GM18498 (cell line): Measurements from ENCODE around the gene IGSF3.
"Not testable (repeated sequence)": the region's sequence is repeated elsewhere in the genome, so short reads cannot be mapped to it uniquely, and the experiment has no call there.

ENCODE experiments used
- ATAC-seq: cut with Tn5 transposase; IDR thresholded peaks from one replicate; pipeline ENCODE4 v1.9.1; 2021; ENCODE audit warnings: mild to moderate bottlenecking, moderate library complexity; ENCODE audit not compliant: unreplicated experiment

The IGSF3 gene

GRCh38 chr1:116580446-116581322 lies 86.8 kb downstream of the IGSF3 start:
- no peak for ATAC-seq

GRCh38 chr1:116579259-116579875 lies 88.2 kb downstream of the IGSF3 start:
- ATAC-seq = no peak

GRCh38 chr1:116578581-116578980 lies 89.0 kb downstream of the IGSF3 start:
- ATAC-seq = no peak

DNA sequence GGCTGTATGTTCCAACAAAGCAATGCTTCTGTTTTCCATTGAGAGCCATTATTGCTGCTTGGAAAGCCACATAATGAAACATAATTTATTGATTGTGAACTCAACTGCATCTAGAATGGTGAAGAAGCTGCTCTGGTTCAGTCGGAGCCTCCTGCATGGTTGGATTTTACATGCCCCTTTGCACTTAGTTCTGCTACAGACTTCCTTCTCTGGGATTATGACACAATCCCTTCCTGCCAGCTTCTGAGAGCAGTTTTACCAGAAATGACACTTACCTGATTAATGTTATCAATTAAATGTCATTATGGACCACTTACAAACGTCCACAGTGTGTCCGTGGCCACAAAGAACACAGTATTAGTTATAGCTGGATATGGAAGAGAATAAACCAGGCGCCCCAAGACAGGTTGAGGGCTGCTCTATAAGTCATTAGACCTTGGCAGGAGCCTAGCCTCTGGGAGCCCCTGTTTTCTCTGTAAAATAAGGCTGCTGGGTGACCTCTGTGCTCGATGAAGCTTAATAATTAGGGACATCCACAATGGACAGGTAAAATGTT lies 89.7 kb downstream of the IGSF3 start:
- no peak for ATAC-seq

GRCh38 chr1:116574581-116575291 lies 92.8 kb downstream of the IGSF3 start:
- no peak for ATAC-seq

DNA sequence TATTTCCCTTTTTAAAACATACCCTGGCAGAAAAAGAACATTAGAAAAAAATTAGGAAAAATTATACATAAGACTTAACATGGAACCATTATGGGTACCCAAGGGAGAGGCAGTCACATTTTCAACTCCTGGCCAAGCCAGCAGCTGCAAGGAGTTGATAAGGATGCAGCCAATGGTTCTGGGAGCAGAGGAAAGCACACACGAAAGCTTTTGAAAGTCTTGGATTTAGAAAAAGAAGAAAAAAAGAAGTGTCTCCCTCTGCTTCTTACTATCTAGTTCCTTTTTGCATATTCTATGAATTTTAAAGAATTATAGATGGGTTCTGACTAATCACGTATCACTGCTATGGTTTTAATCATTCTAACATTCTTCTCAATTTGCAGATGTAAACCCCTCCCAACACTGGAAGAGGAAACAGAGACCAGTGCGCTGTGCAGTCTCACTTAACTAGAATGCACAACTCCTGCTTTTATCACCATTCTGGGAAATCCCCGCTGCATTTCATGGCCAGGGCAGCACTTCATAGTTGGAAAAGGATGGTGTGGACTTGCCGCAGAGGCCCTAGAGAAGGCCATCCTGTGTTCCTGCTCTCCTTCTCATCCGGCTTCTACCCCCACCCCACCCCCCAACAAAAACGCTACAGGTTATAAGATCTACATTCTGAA lies 94.0 kb downstream of the IGSF3 start:
- no peak for ATAC-seq

DNA sequence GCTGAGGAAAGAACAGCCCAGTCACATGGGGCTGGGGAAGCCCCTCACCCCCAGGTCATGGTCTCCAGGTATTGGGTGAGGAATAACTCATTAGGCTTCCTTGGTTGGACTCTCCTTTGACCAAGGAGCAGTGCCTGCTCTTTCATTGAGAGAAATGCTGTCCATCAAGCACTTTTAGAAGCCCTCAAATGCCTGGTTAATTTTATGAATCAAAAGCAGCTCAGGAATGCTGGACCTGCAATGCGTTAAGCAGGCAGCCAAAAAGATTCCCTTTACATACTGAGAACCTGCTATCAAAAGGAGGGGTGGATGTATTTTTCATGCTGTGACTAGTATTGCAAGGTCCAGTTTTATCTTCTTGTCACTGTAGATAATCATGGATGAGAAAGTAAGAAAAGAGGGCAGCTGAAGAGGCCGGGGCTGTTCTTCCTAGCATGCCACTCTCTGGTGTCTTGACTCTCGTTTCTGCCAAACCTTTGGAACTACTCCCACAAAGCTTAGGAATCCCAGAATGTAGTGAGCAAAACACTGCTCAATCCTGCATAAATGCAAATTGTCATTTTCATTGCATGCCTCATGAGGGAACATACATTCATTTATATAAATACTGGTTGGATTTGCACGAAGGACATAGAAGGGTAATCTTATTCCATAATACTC lies 94.6 kb downstream of the IGSF3 start:
- no peak for ATAC-seq

GRCh38 chr1:116572099-116572498 lies 95.4 kb downstream of the IGSF3 start:
- no peak for ATAC-seq

DNA sequence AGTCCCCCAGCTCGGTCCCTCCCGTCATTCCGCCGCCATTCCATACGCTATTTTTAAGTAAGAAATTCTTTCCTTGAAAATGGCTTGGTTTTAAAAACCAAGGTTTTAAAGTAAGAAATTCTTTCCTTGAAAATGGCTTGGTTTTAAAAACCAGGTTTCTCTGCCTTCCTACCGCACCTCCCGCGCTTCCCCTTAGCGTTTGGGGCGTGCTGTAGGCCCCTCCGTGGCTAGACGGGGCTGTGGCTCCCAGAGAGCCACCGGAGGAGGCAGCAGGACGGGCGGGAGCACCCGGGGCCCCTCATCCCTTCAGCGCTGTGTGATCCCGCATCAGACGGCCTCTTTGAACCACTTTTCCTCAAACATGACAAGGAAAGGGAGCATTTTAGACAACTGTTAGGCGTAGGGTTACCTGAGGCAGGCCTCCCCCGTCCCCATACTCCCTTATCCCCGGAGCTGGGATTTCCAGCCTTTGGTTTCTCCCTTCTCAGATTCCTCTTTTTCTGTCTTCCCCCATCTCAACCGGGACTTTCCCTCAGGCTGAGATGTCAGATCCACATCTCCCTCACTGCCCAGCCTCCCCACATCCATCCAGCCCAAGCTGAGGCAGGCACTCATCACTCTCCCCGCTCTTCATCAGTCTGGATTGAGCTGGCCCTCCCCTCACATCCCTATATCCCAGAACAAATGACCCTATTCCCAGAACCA lies 96.2 kb downstream of the IGSF3 start:
- no peak for ATAC-seq

DNA sequence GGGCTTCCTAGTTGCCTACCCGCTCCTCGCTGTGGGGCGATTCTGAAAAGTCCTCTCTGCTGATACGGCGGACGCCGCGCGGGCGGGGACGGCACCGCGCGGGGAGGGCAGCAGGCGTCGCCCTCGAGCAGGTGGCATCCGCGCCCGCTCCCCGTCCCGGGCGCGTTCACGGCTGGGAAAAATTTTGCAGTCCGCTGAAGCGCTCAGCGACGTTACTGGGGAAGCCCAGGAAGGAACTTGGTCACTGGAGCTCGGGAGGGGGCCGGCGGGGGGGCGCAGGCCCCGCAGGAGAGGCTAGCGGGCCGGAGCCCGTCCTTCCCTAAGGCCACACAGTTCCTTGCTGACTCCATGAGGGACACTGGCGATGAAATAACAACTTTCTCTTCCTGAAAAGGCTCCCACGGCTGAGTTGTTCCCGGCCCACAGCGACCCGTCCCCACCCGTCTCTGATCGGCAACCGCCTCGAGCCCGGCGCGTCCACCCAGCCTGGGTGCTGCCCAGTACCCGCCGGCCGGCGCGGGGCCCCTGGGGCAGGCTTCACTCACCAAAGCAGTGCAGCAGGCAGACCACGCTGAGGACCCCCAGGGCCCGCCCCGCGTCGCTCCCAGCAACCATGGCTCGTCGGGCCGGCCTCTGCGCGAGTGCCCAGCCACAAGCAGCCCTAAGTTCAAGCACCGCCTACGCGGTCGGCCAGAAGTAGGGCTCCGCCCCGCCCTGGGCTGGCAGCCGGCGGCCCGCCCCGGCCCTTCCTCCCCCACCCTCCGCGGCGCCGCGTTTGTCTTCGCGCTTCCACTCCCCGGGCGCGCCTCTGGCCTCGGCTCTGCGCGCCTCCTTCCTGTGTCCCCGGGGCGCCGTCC lies 96.9 kb downstream of the IGSF3 start, which contains the start of gene CD58:
TSS of gene CD58 (minus strand) at position 669 of the 857 bp plus-strand sequence. CDS start at position 615, 54 bp downstream.
- ATAC-seq = peak; percentile 80

DNA sequence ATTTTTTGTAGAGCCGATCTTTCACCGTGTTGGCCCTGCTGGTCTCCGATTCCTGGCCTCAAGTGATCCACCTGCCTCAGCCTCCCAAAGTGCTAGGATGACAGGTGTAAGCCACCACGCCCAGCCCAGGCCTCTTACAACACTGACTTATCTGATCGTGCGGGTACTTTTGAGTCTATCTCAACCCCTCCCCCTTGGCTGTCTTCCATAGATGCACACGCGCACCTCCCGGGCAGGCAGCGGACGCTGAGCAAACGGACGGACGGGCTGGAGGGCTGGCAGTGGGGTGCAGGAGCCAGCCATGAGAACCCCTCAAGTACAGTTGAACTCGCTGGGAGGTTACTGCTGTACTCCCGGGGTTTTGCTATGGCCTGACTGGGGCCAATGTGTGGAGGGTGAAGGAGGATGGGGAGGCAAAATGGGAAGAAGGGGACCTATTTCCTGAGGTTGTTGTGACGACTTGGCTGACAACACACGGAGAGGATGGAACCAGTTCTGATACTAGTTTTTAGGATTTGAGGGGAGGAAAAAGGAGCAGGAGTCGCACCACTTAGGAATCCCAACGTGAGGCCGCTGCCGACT lies 97.7 kb downstream of the IGSF3 start:
- no peak for ATAC-seq

DNA sequence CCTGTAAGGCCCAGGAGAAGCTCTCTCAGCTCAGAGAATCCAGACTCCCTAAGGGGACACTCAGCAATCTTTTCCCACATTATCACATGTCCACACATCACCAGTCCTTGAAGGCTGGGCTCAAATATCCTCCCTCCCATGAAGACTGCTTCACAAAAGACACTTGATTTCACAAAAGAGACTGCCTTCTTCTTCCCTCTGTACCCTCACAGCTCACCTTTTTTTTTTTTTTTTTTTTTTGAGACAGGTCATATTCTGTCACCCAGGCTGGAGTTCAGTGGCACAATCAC lies 98.2 kb downstream of the IGSF3 start:
- no peak for ATAC-seq

DNA sequence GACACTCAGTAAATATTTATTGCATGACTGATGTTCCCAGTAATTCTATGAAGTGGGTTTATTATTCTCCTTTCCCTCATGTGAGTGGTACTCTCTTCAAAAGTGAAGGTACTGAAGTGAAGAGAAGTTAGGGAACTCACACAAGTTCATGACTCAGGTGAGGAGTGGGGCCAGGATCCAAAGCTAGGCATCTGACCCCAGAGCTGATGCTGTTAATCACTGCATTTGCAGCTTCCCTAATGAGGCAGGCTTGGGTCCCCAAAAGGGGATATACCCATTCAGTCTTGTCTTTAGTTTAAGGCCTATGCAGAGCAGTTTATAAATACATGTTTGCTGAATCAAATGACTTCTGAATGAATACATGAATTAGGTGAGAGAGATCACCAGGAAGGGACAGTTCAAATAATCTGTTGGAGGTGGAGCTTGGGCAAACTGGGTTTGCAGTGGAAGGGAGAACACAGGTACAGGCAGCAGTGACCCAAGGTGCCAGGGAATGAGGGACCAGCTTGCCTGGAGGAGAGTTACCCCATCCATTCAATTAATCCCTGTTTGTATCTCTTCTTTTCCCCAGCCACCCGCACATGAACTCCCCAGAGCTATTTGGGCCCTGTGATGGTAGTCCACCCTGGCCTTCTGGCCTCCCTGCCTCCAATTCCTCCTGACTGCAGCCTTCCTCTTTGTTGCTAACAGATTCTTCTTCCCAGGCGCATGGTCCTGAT lies 98.7 kb downstream of the IGSF3 start:
- no peak for ATAC-seq

GRCh38 chr1:116567790-116568661 lies 99.5 kb downstream of the IGSF3 start:
- ATAC-seq = no peak

DNA sequence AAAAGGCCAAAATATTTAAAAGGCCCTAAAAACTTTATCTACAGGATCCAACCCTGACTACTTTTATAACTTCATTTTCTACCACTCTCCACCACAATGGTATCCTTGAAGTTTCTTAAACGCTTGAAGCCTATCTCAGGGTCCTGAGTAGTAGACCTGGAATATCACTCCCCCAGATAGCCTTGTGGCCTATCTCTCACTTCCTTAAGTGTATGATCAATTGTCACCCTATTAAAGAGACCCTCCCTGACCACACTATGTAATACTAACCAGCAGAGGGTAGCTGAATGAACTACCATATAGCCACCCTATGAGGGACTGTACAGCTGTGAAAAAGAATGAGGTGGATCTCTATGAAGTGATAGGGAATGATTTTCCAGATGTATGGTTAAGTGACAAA lies 102.3 kb downstream of the IGSF3 start:
- ATAC-seq = no peak

DNA sequence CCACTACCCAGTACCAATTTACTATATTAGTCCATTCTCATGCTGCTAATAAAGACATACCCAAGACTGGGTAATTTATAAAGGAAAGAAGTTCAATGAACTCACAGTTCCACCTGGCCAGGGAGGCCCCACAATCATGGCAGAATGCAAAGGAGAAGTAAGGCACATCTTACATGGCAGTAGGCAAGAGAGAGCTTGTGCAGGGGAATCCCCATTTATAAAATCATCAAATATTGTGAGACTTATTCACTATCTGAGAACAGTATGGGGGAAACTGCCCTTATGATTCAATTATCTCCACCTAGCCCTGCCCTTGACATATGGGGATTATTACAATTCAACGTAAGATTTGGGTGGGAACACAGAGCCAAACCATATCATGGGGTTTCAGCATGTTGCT lies 103.1 kb downstream of the IGSF3 start:
- ATAC-seq = no peak

DNA sequence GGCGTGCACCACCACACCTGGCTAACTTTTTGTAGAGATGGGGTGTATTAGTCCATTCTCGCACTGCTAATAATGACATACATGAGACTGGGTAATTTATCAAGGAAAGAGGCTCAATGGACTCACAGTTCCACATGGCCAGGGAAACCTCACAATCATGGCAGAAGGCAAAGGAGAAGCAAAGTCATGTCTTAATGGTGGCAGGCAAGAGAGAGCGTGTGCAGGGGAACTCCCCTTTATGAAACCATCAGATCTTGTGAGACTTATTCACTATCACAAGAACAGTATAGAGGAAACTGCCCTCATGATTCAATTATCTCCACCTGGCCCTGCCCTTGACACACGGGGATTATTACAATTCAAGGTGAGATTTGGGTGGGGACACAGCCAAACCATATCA lies 105.1 kb downstream of the IGSF3 start:
- not testable (repeated sequence) for ATAC-seq
